Occipital lobe (tissue), 2 donors: Measurements from ENCODE around the gene GATA2. TPM values are rescaled to one million over a fixed set of nuclear protein-coding genes. Genes with fewer than 3 reads are reported as not detected.

Experiments used
- DNase-seq: peaks from one replicate; lab custom pipeline; 2025; lab: John Stamatoyannopoulos, UW
- total RNA-seq: library from RNA; depleted of rRNA; stranded (reverse); fragments of >200 nt; gene quantifications from one replicate; pipeline ENCODE4 v1.2.3, GENCODE V29; 2014

The GATA2 gene
- total RNA-seq, 1 donor from 2014 or later = 0.31 TPM

- no peak for DNase-seq
Measured at GRCh38 chr3:128488636-128488990, 4.4 kb downstream of the GATA2 start.

- peak; percentile 22 for DNase-seq
Measured at GRCh38 chr3:128487813-128488635, 5.0 kb downstream of the GATA2 start.

- DNase-seq = no peak
Measured at GRCh38 chr3:128487538-128487812, 5.5 kb downstream of the GATA2 start.

GRCh38 chr3:128486681-128487537 is 6.1 kb downstream of the GATA2 start:
- DNase-seq = no peak

- no peak for DNase-seq
Measured at GRCh38 chr3:128486205-128486628, 6.8 kb downstream of the GATA2 start.

- DNase-seq = no peak
Measured at GRCh38 chr3:128485282-128486204, 7.5 kb downstream of the GATA2 start.

GRCh38 chr3:128484404-128485281 is 8.4 kb downstream of the GATA2 start:
- no peak for DNase-seq

- DNase-seq = no peak
Measured at GRCh38 chr3:128483657-128484403, 9.2 kb downstream of the GATA2 start.

DNA sequence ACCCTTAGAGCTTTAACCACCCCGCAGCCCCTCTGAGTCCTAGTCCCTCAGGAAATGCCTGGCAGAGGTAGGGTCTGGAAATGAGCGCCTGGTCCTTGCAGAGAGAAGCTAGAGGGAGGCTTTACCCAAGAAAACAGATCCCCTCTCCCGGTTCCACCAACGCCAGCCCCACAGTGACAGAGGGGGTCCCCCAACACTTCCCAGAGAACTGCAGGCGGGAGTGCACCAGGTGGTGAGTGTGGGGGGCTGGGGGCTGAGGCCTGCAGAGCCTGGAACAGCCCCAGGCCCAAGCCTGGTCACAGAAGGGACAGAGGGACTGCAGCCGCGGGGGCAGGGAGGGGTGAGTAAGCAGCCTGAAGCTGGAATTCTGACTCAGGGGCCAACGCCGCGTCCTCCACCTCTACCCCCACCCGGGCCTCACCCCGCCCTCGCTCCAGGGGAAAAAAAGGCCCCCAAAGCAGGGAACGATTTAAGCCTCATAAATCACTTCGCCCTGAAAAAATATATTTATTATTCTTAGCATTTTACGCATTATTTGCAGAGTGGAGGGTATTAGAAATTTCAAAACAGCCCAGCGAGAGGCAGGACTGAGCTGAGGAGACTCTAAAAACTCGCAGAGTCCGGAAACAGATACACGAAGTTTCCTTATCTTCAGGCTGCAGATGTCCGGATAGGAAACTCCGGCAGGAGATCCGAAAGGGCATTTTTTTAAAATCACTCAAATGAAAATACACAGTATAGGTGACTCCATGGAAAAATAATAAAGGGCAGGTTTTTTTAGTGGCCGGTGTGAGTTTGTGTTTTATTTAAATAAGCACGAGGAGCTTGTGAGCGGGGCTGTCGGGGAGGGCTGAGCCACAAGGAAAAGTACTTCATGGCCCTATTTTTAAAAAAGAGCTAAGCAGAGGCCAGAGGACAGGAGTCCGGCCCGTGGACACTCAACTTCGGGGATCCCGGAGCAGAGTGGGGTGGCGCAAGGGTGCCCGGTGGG is 10.0 kb downstream of the GATA2 start:
- no peak for DNase-seq

GRCh38 chr3:128482175-128482574 is 10.8 kb downstream of the GATA2 start:
- no peak for DNase-seq

DNA sequence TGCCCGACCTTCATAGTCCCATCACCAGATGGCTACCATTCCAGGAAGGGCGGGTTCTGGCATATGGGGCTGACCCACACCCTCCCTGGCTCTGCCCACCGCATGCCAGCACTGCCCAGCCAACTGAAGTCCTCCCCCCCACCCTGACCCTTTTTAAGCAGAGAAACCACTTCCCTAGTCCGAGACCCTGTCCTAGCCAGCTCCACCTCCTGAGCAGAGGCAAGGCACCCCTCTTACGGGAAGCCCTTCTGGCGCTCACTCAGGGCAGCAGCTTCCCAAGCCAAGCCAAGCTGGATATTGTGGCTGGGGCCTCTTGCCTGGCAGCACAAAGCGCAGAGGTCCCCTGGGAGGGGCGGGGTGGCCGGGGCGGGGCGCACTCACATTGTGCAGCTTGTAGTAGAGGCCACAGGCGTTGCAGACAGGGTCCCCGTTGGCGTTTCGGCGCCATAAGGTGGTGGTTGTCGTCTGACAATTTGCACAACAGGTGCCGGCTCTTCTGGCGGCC is 11.5 kb downstream of the GATA2 start:
- no peak for DNase-seq

DNA sequence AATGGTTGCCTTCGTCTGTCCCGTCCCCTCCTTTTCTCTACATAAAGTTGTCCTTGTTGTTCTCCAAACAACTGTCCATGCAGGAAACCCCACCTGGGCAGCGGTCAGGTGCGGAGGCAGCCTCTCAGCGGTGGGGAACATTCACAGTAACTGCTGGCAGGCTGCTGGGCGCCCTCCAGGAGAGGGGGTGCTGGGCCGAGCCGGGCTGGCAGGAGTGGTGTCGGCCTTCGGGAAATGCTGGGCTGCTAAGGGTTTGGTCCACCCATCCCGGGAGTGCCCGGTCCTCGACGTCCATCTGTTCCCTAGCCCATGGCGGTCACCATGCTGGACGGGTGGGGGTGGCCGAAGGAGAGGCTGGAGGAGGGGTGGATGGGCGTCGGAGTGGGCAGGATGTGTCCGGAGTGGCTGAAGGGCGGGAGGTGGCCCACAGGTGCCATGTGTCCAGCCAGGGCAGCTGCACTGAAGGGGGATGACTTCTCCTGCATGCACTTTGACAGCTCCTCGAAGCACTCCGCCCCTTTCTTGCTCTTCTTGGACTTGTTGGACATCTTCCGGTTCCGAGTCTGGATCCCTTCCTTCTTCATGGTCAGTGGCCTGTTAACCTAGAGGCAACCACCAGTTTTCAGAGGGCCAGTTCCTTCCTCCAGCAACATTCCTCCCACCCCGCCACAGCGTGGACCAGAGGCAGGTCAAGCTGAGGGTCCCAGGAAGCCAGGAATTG is 12.1 kb downstream of the GATA2 start:
- DNase-seq = no peak

DNA sequence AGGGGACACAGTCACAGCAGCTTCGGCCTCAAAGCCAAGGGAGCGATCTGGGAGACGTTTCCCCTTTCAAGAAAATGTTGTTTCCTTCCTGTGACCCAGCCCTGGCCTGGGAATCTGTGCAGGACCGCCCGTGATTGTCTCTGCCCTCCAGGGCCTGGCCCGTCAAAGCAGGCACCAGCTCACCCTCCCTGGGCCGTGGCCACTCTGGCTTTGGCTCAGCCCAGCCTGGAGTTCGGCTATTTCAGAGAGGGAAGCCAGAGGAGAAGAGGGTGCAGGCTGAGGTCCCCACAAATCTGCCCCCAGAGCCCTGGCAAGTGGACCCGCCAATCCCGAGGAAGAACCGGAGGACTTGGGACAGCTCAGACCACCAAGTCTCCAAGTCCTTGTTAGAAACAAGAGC is 12.7 kb downstream of the GATA2 start:
- DNase-seq = no peak

DNA sequence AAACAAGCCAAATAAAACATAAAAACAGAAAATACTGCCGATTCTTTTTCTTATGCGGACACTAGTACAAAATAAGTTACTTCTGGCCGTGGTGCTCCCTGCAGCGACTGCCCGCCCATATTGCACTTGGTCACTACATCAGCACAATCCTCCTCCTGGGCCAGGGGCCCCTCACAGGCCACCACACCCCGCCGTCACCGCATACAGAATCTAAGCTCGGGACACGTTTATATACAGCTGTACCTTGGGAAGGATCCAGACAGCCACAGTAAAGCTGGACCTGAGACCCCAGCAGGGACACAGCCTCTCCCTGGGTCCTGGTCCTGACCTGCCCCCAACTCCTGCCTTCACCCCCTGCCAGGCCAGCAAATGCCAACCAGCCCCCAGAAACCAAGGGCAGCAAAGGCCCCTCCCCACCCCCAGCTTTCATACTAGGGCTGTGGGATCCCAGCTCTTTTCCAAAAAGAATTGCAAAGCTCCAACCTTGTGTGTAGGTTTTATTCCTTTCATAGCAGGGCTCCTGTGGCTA is 13.4 kb downstream of the GATA2 start:
- no peak for DNase-seq

GRCh38 chr3:128478576-128479506 is 14.2 kb downstream of the GATA2 start:
- DNase-seq = no peak

GRCh38 chr3:128476659-128477058 is 16.3 kb downstream of the GATA2 start:
- no peak for DNase-seq

DNA sequence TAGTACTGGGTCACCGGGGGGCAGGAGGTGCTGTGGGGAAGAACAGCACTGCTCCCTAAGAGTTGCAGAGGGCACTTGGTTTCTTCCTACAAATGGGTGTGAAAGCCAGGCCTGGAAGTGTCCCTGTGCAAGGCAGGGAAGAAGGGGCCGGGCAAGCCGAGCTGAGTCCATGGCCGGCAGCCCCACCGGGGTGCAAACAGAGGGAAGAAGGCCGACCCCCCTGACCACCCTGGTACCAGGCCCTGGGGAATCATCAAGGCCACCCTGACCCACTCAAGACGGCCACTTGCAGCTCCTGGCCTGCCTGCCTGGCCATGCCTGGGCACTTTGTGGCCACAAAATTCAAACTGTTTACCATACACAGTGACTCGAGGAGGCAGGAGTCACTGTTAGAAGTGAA is 17.6 kb downstream of the GATA2 start:
- no peak for DNase-seq
